SK-N-SH (cell line): ENCODE results near the gene CD28. TPM values are rescaled to one million over a fixed set of nuclear protein-coding genes. Genes with fewer than 3 reads are reported as not detected.

Source experiments
- CTCF ChIA-PET: fragments of 300-600, 350-600 bp; formaldehyde crosslinking; extraction: SDS; loops from one replicate; lab custom pipeline; 2021; lab: Yijun Ruan, JAX
- POLR2A ChIA-PET: fragments of 350-600 bp; sonication (Branson Sonifier 250); formaldehyde crosslinking; extraction: SDS; loops from one replicate; lab custom pipeline; 2020; ENCODE audit warnings: antibody characterized with exemption, inconsistent platforms; lab: Yijun Ruan, JAX
- DNase-seq: peaks from one replicate; pipeline ENCODE4 v3.0.0; 2012
- H2AFZ ChIP-seq: fragments of 200-600 bp; sonication (generic); 2 replicates; pipeline ENCODE4 v1.8.1; 2016; ENCODE audit warnings: antibody characterized with exemption, mild to moderate bottlenecking, low read depth
- H3F3A ChIP-seq: fragments of 200-600 bp; sonication (generic); replicated peaks from 2 replicates; pipeline ENCODE3; 2016; ENCODE audit warnings: antibody characterized with exemption, mild to moderate bottlenecking; ENCODE audit not compliant: insufficient read depth
- H3K27ac ChIP-seq, 2 experiments: fragments of 200-500 bp in 1 of 2; fragments of 200-600 bp in 1 of 2; sonication (Bioruptor generic) in 1 of 2; sonication (generic), shearing (Covaris generic) in 1 of 2; 2 replicates each; pipeline versions ENCODE4 v1.5.1 to v1.6.1; 2014 to 2016; ENCODE audit warnings: low read depth in 2 of 2, inconsistent platforms in 1 of 2, low read length in 1 of 2, mild to moderate bottlenecking in 1 of 2, mixed read lengths in 1 of 2
- H3K27me3 ChIP-seq: fragments of 200-600 bp; sonication (generic), shearing (Covaris generic); 2 replicates; pipeline ENCODE4 v1.6.1; 2016; ENCODE audit warnings: mixed run types; ENCODE audit not compliant: insufficient read depth
- H3K36me3 ChIP-seq, 2 experiments: fragments of 200-500 bp in 1 of 2; fragments of 200-600 bp in 1 of 2; sonication (Bioruptor generic) in 1 of 2; sonication (generic) in 1 of 2; replicated peaks in 1 of 2; 2 replicates each; pipeline versions ENCODE3 to v1.5.1; 2014 to 2016; ENCODE audit warnings: low read length in 1 of 2, mild to moderate bottlenecking in 1 of 2; ENCODE audit not compliant: insufficient read depth in 2 of 2, control insufficient read depth in 1 of 2
- H3K4me1 ChIP-seq, 2 experiments: fragments of 200-500 bp in 1 of 2; fragments of 200-600 bp in 1 of 2; sonication (Bioruptor generic) in 1 of 2; sonication (generic), shearing (Covaris generic) in 1 of 2; 2 replicates each; pipeline versions ENCODE4 v1.5.1 to v1.6.1; 2014 to 2016; ENCODE audit warnings: low read depth in 1 of 2, low read length in 1 of 2, mixed run types in 1 of 2; ENCODE audit not compliant: insufficient read depth in 2 of 2, control insufficient read depth in 1 of 2
- H3K4me2 ChIP-seq: fragments of 200-600 bp; sonication (generic), shearing (Covaris generic); 2 replicates; pipeline ENCODE4 v1.6.1; 2017; ENCODE audit warnings: mixed run types
- H3K4me3 ChIP-seq, 2 experiments: fragments of 200-500 bp in 1 of 2; fragments of 200-600 bp in 1 of 2; sonication (Bioruptor generic) in 1 of 2; sonication (generic), shearing (Covaris generic) in 1 of 2; 2 replicates each; pipeline versions ENCODE4 v1.5.1 to v1.8.1; 2014 to 2016; ENCODE audit warnings: low read depth in 2 of 2, inconsistent platforms in 1 of 2, low read length in 1 of 2, mild to moderate bottlenecking in 1 of 2, mixed read lengths in 1 of 2, moderate library complexity in 1 of 2
- H3K79me2 ChIP-seq: fragments of 200-600 bp; sonication (generic); 2 replicates; pipeline ENCODE4 v1.8.1; 2017; ENCODE audit warnings: mild to moderate bottlenecking; ENCODE audit not compliant: insufficient read depth
- H3K9ac ChIP-seq: fragments of 200-600 bp; sonication (generic); 2 replicates; pipeline ENCODE4 v1.6.1; 2017; ENCODE audit warnings: mixed run types
- H3K9me2 ChIP-seq: fragments of 200-600 bp; sonication (generic); 2 replicates; pipeline ENCODE4 v1.6.1; 2017; ENCODE audit warnings: mixed run types
- H3K9me3 ChIP-seq: fragments of 200-600 bp; sonication (generic); 2 replicates; pipeline ENCODE4 v1.6.1; 2017; ENCODE audit warnings: mixed run types, mild to moderate bottlenecking, moderate library complexity
- H4K20me1 ChIP-seq: fragments of 200-600 bp; sonication (generic); 2 replicates; pipeline ENCODE4 v1.6.1; 2017; ENCODE audit warnings: mild to moderate bottlenecking, mixed run types; ENCODE audit not compliant: insufficient read depth
- EP300 ChIP-seq, 2 experiments: IDR thresholded peaks; 2 replicates each; pipeline versions ENCODE4 v1.4.0 to v1.6.1; 2012; ENCODE audit warnings: borderline replicate concordance in 1 of 2, low read depth in 1 of 2, low read length in 1 of 2
- EZH2phosphoT487 ChIP-seq: fragments of 200-600 bp; sonication (generic); IDR thresholded peaks from 2 replicates; pipeline ENCODE4 v1.6.1; 2017; ENCODE audit warnings: low read depth, mixed run types, mild to moderate bottlenecking, antibody characterized with exemption, moderate library complexity, borderline replicate concordance
- FOSL2 ChIP-seq: IDR thresholded peaks from 2 replicates; pipeline ENCODE4 v1.4.0; 2012; ENCODE audit warnings: low read depth, mild to moderate bottlenecking, moderate library complexity, borderline replicate concordance
- FOXM1 ChIP-seq: IDR thresholded peaks from 2 replicates; pipeline ENCODE4 v1.4.0; 2012; ENCODE audit warnings: low read depth, mild to moderate bottlenecking
- GATA2 ChIP-seq: sonication (generic); formaldehyde crosslinking; IDR thresholded peaks from 2 replicates; pipeline ENCODE4 v1.5.0; 2020; ENCODE audit warnings: mild to moderate bottlenecking, missing genetic modification reagents
- JUND ChIP-seq: IDR thresholded peaks from 2 replicates; pipeline ENCODE4 v1.4.0; 2012
- MEF2A ChIP-seq: IDR thresholded peaks from 2 replicates; pipeline ENCODE4 v1.4.0; 2012; ENCODE audit warnings: low read depth, borderline replicate concordance
- MXI1 ChIP-seq: IDR thresholded peaks from 2 replicates; pipeline ENCODE4 v1.6.1; 2012; ENCODE audit warnings: mild to moderate bottlenecking, low read depth, low read length, improper control_type of control experiment
- NFIC ChIP-seq: IDR thresholded peaks from 2 replicates; pipeline ENCODE4 v1.4.0; 2012; ENCODE audit warnings: borderline replicate concordance
- POLR2AphosphoS5 ChIP-seq: IDR thresholded peaks from 2 replicates; pipeline ENCODE4 v1.6.1; 2012; ENCODE audit warnings: low read depth, low read length
- RAD21 ChIP-seq: IDR thresholded peaks from 2 replicates; pipeline ENCODE4 v1.6.1; 2012; ENCODE audit warnings: mild to moderate bottlenecking, low read length
- RCOR1 ChIP-seq: fragments of 150-350 bp; IDR thresholded peaks from 2 replicates; pipeline ENCODE4 v1.6.1; 2017; ENCODE audit warnings: antibody characterized with exemption, low read length
- RXRA ChIP-seq: IDR thresholded peaks from 2 replicates; pipeline ENCODE4 v1.4.0; 2012; ENCODE audit warnings: low read depth, mild to moderate bottlenecking, borderline replicate concordance
- SIN3A ChIP-seq: IDR thresholded peaks from 2 replicates; pipeline ENCODE4 v1.6.1; 2012; ENCODE audit warnings: low read depth, mild to moderate bottlenecking, low read length, moderate library complexity, borderline replicate concordance
- SMC3 ChIP-seq: IDR thresholded peaks from 2 replicates; pipeline ENCODE4 v1.6.1; 2012; ENCODE audit warnings: low read depth, low read length, improper control_type of control experiment
- TAF1 ChIP-seq: IDR thresholded peaks from 2 replicates; pipeline ENCODE4 v1.6.1; 2012; ENCODE audit warnings: low read depth, mild to moderate bottlenecking, low read length, moderate library complexity, borderline replicate concordance
- TCF12 ChIP-seq: IDR thresholded peaks from 2 replicates; pipeline ENCODE4 v1.4.0; 2012
- TEAD4 ChIP-seq: IDR thresholded peaks from 2 replicates; pipeline ENCODE4 v1.4.0; 2012; ENCODE audit warnings: mild to moderate bottlenecking, borderline replicate concordance; ENCODE audit not compliant: insufficient read depth
- WGBS: methylation state at CpG from one replicate; pipeline ENCODE4 v1.1.6; 2017; ENCODE audit warnings: low lambda C conversion rate; 5-methylcytosine and 5-hydroxymethylcytosine counted together
- polyA plus RNA-seq, 3 experiments: library from polyadenylated mRNA; depleted of rRNA; stranded (reverse); fragments of >200 nt; gene quantifications; 2 replicates each; pipeline ENCODE4 v1.2.3, GENCODE V29; 2012
- TF ChIP-seq, protein P1 (sequence below): IDR thresholded peaks from 2 replicates; pipeline ENCODE4 v1.6.1; 2012; ENCODE audit warnings: mild to moderate bottlenecking, low read depth, low read length, moderate library complexity
- TF ChIP-seq, protein P2 (sequence below): IDR thresholded peaks from 2 replicates; pipeline ENCODE4; 2012
- TF ChIP-seq, protein P3 (sequence below): fragments of 200-600 bp; sonication (generic); IDR thresholded peaks from 2 replicates; pipeline ENCODE4 v1.6.1; 2017; ENCODE audit warnings: antibody characterized with exemption, mild to moderate bottlenecking, moderate library complexity
- TF ChIP-seq, protein P4 (sequence below): fragments of 150-350 bp; IDR thresholded peaks from 2 replicates; pipeline ENCODE4 v1.6.1; 2017; ENCODE audit warnings: antibody characterized with exemption, low read length, low read depth, borderline replicate concordance
- TF ChIP-seq, protein P5 (sequence below): IDR thresholded peaks from 2 replicates; pipeline ENCODE4 v1.4.0; 2012; ENCODE audit warnings: low read depth, borderline replicate concordance
- TF ChIP-seq, protein P6 (sequence below): IDR thresholded peaks from 2 replicates; pipeline ENCODE4 v1.4.0; 2012; ENCODE audit warnings: low read depth

Gene CD28
- polyA plus RNA-seq, 1 of the 3 experiments (the other 2 are of a cell fraction): 0.05 TPM

DNA sequence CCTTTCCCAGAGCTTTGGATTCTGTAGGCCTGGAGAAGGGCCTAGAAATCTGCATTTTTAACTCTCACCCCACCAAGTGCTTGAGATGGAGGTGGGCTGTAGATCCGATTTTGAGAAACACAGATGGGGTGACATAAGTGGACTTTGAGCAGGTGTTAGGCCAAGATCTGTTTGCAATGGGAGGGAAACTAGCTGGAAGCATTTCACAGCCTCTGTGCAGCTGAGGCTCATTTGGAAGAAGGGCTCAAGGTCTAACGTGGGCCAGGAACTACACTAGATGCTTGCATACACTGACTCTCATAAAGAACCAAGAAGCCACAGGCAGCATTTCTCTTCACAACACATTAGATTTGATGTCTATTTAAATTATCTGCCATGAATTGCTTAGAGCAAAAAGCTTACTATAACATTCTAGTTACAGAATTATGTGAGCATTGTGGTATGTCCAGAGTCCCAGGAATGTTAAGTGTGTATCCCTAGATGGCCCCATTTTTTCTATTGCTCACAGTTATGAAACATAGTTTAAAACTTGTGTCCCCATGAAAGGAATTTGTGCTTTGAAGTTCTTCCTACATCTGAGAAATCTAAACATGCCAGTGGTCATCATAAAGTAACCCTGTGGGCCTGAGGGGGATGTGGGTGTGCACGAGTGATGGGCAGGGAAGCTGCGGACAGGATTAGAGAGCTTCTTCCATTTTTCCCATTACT, 77.2 kb downstream of the CD28 start:
- 62% methylated on average over 4 of the region's 4 CpGs for WGBS
- no peak for DNase-seq
- no peaks in the 10 kb centered on the region for H3K27me3 ChIP-seq
- H3K4me2 ChIP-seq: peak overlapping the region; percentile 49; the same call in 1 of the 2 replicates
- H2AFZ ChIP-seq: peak overlapping the region; percentile 7; the same call in 1 of the 2 replicates
- H3K27ac ChIP-seq: peak overlapping the region; percentile 71 to 77
- no peak overlapping the region for H3K4me3 ChIP-seq
- peaks cover 2 to 36% of the 10 kb centered on the region in 2 experiments for H3K4me1 ChIP-seq
- CTCF ChIA-PET: interaction anchor here (0.6 to 3.5 kb wide), 8 partner anchors 9 to 301 kb away, joined by 3 to 19 read pairs (median 3); no protein-coding TSS in a partner anchor
- POLR2A ChIA-PET: no interaction called here
- H3K79me2 ChIP-seq: no peaks in the 10 kb centered on the region
- no peaks in the 10 kb centered on the region for H4K20me1 ChIP-seq
- H3K9ac ChIP-seq: peak overlapping the region; percentile 58
- H3K9me3 ChIP-seq: no peaks in the 10 kb centered on the region
- H3K36me3 ChIP-seq: no peaks in the 10 kb centered on the region
- H3F3A ChIP-seq: peaks cover 6% of the 10 kb centered on the region
- no peaks in the 10 kb centered on the region for H3K9me2 ChIP-seq
- peak; percentile 84 for TF ChIP-seq TEAD4
- no peak for TF ChIP-seq TAF1
- 0 out of 2 replicates have a peak, but pooled peaks have one; percentile 45 for TF ChIP-seq JUND
- TF ChIP-seq SIN3A: no peak
- TF ChIP-seq SMC3: no peak
- TF ChIP-seq, protein P1, sequence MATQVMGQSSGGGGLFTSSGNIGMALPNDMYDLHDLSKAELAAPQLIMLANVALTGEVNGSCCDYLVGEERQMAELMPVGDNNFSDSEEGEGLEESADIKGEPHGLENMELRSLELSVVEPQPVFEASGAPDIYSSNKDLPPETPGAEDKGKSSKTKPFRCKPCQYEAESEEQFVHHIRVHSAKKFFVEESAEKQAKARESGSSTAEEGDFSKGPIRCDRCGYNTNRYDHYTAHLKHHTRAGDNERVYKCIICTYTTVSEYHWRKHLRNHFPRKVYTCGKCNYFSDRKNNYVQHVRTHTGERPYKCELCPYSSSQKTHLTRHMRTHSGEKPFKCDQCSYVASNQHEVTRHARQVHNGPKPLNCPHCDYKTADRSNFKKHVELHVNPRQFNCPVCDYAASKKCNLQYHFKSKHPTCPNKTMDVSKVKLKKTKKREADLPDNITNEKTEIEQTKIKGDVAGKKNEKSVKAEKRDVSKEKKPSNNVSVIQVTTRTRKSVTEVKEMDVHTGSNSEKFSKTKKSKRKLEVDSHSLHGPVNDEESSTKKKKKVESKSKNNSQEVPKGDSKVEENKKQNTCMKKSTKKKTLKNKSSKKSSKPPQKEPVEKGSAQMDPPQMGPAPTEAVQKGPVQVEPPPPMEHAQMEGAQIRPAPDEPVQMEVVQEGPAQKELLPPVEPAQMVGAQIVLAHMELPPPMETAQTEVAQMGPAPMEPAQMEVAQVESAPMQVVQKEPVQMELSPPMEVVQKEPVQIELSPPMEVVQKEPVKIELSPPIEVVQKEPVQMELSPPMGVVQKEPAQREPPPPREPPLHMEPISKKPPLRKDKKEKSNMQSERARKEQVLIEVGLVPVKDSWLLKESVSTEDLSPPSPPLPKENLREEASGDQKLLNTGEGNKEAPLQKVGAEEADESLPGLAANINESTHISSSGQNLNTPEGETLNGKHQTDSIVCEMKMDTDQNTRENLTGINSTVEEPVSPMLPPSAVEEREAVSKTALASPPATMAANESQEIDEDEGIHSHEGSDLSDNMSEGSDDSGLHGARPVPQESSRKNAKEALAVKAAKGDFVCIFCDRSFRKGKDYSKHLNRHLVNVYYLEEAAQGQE: no peak
- TF ChIP-seq, protein P2, sequence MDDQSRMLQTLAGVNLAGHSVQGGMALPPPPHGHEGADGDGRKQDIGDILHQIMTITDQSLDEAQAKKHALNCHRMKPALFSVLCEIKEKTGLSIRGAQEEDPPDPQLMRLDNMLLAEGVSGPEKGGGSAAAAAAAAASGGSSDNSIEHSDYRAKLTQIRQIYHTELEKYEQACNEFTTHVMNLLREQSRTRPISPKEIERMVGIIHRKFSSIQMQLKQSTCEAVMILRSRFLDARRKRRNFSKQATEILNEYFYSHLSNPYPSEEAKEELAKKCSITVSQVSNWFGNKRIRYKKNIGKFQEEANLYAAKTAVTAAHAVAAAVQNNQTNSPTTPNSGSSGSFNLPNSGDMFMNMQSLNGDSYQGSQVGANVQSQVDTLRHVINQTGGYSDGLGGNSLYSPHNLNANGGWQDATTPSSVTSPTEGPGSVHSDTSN: peak; percentile 69
- TF ChIP-seq, protein P3, sequence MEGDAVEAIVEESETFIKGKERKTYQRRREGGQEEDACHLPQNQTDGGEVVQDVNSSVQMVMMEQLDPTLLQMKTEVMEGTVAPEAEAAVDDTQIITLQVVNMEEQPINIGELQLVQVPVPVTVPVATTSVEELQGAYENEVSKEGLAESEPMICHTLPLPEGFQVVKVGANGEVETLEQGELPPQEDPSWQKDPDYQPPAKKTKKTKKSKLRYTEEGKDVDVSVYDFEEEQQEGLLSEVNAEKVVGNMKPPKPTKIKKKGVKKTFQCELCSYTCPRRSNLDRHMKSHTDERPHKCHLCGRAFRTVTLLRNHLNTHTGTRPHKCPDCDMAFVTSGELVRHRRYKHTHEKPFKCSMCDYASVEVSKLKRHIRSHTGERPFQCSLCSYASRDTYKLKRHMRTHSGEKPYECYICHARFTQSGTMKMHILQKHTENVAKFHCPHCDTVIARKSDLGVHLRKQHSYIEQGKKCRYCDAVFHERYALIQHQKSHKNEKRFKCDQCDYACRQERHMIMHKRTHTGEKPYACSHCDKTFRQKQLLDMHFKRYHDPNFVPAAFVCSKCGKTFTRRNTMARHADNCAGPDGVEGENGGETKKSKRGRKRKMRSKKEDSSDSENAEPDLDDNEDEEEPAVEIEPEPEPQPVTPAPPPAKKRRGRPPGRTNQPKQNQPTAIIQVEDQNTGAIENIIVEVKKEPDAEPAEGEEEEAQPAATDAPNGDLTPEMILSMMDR: no peak
- TF ChIP-seq, protein P4, sequence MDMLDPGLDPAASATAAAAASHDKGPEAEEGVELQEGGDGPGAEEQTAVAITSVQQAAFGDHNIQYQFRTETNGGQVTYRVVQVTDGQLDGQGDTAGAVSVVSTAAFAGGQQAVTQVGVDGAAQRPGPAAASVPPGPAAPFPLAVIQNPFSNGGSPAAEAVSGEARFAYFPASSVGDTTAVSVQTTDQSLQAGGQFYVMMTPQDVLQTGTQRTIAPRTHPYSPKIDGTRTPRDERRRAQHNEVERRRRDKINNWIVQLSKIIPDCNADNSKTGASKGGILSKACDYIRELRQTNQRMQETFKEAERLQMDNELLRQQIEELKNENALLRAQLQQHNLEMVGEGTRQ: no peak
- no peak for TF ChIP-seq MEF2A
- no peak for TF ChIP-seq RAD21
- no peak for TF ChIP-seq MXI1
- peak; percentile 74; the same call in 1 of the 2 replicates for TF ChIP-seq RXRA
- peak; percentile 27; the same call in 1 of the 2 replicates for TF ChIP-seq FOSL2
- no peak for TF ChIP-seq EZH2phosphoT487
- no peak for TF ChIP-seq GATA2 (CRISPR knock-in tag)
- peak; percentile 63 for TF ChIP-seq TCF12
- TF ChIP-seq, protein P5, sequence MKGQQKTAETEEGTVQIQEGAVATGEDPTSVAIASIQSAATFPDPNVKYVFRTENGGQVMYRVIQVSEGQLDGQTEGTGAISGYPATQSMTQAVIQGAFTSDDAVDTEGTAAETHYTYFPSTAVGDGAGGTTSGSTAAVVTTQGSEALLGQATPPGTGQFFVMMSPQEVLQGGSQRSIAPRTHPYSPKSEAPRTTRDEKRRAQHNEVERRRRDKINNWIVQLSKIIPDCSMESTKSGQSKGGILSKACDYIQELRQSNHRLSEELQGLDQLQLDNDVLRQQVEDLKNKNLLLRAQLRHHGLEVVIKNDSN: no peak
- TF ChIP-seq NFIC: peak; percentile 54; the same call in 1 of the 2 replicates
- 0 out of 2 replicates have a peak, but pooled peaks have one; percentile 51 for TF ChIP-seq FOXM1
- peak in 1 of 2 experiments; percentile 66; a peak in 2 of 4 replicates for TF ChIP-seq EP300 (IDR thresholded peaks at IDR 0.05; ENCODE audit: borderline replicate concordance in 1 of 2, low read depth in 1 of 2, low read length in 1 of 2)
- no peak for TF ChIP-seq RCOR1
- TF ChIP-seq POLR2AphosphoS5: peak; percentile 38; the same call in 1 of the 2 replicates
- TF ChIP-seq, protein P6, sequence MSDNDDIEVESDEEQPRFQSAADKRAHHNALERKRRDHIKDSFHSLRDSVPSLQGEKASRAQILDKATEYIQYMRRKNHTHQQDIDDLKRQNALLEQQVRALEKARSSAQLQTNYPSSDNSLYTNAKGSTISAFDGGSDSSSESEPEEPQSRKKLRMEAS: no peak
